Sigmoid colon (tissue), 7 donors: Measurements from ENCODE around the gene KRTAP12-2. TPM values are rescaled to one million over a fixed set of nuclear protein-coding genes. Genes with fewer than 3 reads are reported as not detected.

ENCODE experiments used
- DNase-seq: peaks from one replicate; pipeline ENCODE4 v3.0.0-alpha.2; 2019
- H3K27ac ChIP-seq, 4 donors: fragments of 200-600 bp; sonication (generic); one replicate each; pipeline ENCODE4 v1.5.1; 2016 to 2019; ENCODE audit warnings: mild to moderate bottlenecking in 1 of 4
- H3K27me3 ChIP-seq, 3 donors: fragments of 200-600 bp; sonication (generic); one replicate each; pipeline ENCODE4 v1.5.1; 2019; ENCODE audit warnings: mild to moderate bottlenecking in 1 of 3
- H3K36me3 ChIP-seq, 4 donors: fragments of 200-600 bp; sonication (generic); one replicate each; pipeline ENCODE4 v1.5.1; 2016 to 2019
- H3K4me1 ChIP-seq, 4 donors: fragments of 200-600 bp; sonication (generic); one replicate each; pipeline ENCODE4 v1.5.1; 2017 to 2019
- H3K4me3 ChIP-seq, 4 donors: fragments of 200-600 bp; sonication (generic); one replicate each; pipeline ENCODE4 v1.5.1; 2017 to 2019; ENCODE audit warnings: mild to moderate bottlenecking in 2 of 4, moderate library complexity in 1 of 4
- H3K9me3 ChIP-seq, 4 donors: fragments of 200-600 bp in 3 of 4; sonication (generic) in 3 of 4; one replicate each; pipeline versions ENCODE4 v1.5.1 to v1.6.1; 2013 to 2019
- CTCF ChIP-seq, 4 experiments: fragments of 450-650 bp in 3 of 4; fragments of 200-600 bp in 1 of 4; IDR thresholded peaks; one replicate each; pipeline ENCODE4 v1.5.1; 2016 to 2019; ENCODE audit warnings: antibody characterized with exemption in 4 of 4, mild to moderate bottlenecking in 3 of 4, moderate library complexity in 2 of 4
- EP300 ChIP-seq, 4 donors: sonication (generic); formaldehyde crosslinking; IDR thresholded peaks; one replicate each; pipeline ENCODE4 v1.6.1; 2017; ENCODE audit warnings: antibody characterized with exemption in 4 of 4
- POLR2A ChIP-seq, 2 donors: fragments of 450-650 bp; IDR thresholded peaks; one replicate each; pipeline ENCODE4 v1.6.1; 2016; ENCODE audit warnings: antibody characterized with exemption in 2 of 2, mild to moderate bottlenecking in 2 of 2, moderate library complexity in 2 of 2
- POLR2AphosphoS5 ChIP-seq, 4 donors: sonication (generic); formaldehyde crosslinking; IDR thresholded peaks; one replicate each; pipeline ENCODE4 v1.6.1; 2017; ENCODE audit warnings: antibody characterized with exemption in 4 of 4
- WGBS, 2 donors: extraction: QIAGEN DNeasy Blood & Tissue Kit; methylation state at CpG; one replicate each; pipeline ENCODE4 v1.1.7; 2013; 5-methylcytosine and 5-hydroxymethylcytosine counted together
- intact Hi-C: fragments of 100-400 bp; cut with DNase I; formaldehyde crosslinking; loops from one replicate; pipeline ENCODE4 v1.15.1; 2023
- polyA plus RNA-seq, 3 donors: library from polyadenylated mRNA; stranded (reverse); fragments of 200-250 nt; gene quantifications; one replicate each; pipeline ENCODE4 v1.2.3, GENCODE V29; 2013
- total RNA-seq, 4 donors: library from RNA; depleted of rRNA; stranded (reverse); fragments of >200 nt; gene quantifications; one replicate each; pipeline ENCODE4 v1.1.0, GENCODE V29; 2016
- donor health status: healthy with polysubstance abuse.
- donor health status: Bipolar disorder and iron deficiency.
- donor health status: healthy.

Gene KRTAP12-2
- total and polyA plus RNA-seq, 7 donors = not detected

DNA sequence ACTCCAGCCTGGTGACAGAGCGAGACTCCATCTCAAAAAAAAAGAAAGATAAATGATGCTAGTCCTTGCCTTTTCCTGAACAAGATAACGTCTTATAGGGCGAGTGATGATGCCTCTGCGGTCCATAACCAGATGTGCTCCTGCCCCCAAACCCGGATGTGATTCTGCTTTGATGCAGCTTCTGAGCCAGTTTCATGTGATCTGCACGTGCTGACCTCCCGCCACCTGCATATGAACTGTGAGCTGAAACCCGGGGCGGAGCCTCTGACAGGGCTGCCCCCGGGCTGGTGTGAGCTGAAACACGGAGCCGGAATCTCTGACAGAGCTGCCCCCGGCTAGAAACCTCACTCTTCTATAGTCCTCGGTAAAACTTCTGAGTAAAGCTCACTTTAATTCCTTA is 13.6 kb downstream of the KRTAP12-2 start:
- TF ChIP-seq CTCF (IDR thresholded peaks at IDR 0.05) = no peak
- no peak for TF ChIP-seq POLR2A (IDR thresholded peaks at IDR 0.05)
- TF ChIP-seq POLR2AphosphoS5 (IDR thresholded peaks at IDR 0.05) = no peak
- TF ChIP-seq EP300 (IDR thresholded peaks at IDR 0.05) = no peak
- Histone ChIP-seq H3K9me3 (peaks cover 0 to 4% (median 3%) of the 10 kb centered on the region in 4 donors), H3K36me3 (no peaks in the 10 kb centered on the region), H3K4me3 (no peak overlapping the region), H3K27me3 (peaks cover 0 to 16% (median 4%) of the 10 kb centered on the region in 3 donors), H3K27ac (no peak overlapping the region), H3K4me1 (no peaks in the 10 kb centered on the region)
- intact Hi-C loops = no loop called here
- no peak for DNase-seq
- WGBS, 2 donors = 57 to 71% methylated on average over 14 of the region's 14 CpGs

DNA sequence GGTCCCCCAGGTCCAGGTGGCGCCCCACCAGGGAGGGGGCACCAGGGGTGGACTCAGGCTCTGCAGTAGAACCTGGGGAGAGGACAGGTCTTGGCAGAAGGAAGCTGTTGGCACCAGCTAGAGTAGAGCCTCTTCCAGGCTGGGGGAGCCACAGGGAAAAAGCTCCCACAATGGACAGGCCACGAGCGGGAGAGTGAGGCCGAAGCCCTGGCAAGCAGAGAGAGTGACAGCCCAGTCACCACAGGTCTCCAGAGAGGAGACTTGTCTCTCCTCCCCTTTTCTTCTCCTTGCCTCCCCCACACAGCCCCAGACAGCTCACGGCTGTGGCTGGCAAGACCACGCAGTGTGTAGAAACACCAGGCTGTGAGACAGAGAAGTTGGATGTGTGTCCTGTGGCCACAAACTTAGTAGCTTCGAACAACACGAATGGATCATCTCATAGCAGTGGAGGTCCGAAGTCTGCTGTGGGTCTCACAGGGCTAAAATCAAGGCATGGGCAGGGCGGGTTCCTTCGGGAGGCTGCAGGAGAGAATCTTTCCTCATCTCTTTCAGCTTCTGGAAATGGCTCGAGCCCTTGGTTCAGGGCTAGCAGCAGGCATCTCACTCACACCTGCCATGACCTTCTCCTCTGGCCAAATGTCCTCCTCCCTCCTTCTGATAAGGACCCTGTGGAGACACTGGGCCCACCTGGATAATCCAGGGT is 15.6 kb downstream of the KRTAP12-2 start:
- intact Hi-C loops = no loop called here
- Histone ChIP-seq H3K4me3 (no peak overlapping the region), H3K27ac (no peak overlapping the region), H3K27me3 (peaks cover 0 to 14% (median 10%) of the 10 kb centered on the region in 3 donors), H3K4me1 (no peaks in the 10 kb centered on the region), H3K36me3 (no peaks in the 10 kb centered on the region), H3K9me3 (peaks cover 0 to 1% (median under 1%) of the 10 kb centered on the region in 4 donors)
- TF ChIP-seq EP300 (IDR thresholded peaks at IDR 0.05) (no peak), POLR2AphosphoS5 (IDR thresholded peaks at IDR 0.05) (no peak), CTCF (IDR thresholded peaks at IDR 0.05) (no peak), POLR2A (IDR thresholded peaks at IDR 0.05) (no peak)
- 87 to 89% methylated on average over 12 of the region's 12 CpGs for WGBS, 2 donors
- DNase-seq = no peak

DNA sequence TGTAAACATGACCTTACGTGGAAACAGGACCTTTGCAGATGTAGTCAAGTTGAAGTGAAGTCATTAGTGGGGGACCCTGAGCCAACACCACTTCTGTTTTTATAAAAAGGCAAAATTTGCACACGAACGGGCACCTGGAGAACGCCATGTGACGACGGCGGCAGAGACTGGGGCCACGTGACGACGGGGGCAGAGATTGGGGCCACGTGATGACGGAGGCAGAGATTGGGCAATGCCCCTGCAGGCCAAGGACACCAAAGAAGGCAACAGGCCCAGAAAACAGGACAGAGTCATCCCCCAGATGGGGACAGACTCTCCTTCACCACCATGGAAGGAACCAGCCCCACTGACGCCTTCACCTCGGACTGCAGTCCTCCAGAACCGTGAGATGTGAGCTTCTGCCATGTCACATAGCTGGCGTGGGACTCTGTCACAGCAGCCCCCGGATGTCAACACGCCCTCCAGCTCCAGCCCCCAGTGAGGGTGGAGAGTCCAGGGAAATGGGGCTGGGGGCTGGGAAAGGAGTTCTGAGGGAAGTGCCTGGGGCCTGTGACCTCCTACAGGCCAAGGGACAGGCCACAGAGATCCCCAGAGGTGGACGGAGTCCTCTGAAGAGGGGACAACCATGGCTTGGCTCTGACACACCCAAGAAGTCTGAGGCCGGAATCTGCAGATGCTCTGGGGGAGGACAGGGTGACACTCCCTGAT is 16.3 kb downstream of the KRTAP12-2 start:
- H3K27ac ChIP-seq = no peak overlapping the region
- TF ChIP-seq CTCF (IDR thresholded peaks at IDR 0.05) (no peak), POLR2A (IDR thresholded peaks at IDR 0.05) (no peak), POLR2AphosphoS5 (IDR thresholded peaks at IDR 0.05) (no peak), EP300 (IDR thresholded peaks at IDR 0.05) (no peak)
- no peak overlapping the region for H3K4me3 ChIP-seq
- no peaks in the 10 kb centered on the region for H3K4me1 ChIP-seq
- intact Hi-C loops = no loop called here
- no peaks in the 10 kb centered on the region for H3K9me3 ChIP-seq
- H3K27me3 ChIP-seq = peaks cover 0 to 14% (median 10%) of the 10 kb centered on the region in 3 donors
- H3K36me3 ChIP-seq = no peaks in the 10 kb centered on the region
- DNase-seq = no peak
- WGBS, 2 donors = 88 to 89% methylated on average over 20 of the region's 20 CpGs

GRCh38 chr21:44649521-44650100 is 17.1 kb downstream of the KRTAP12-2 start:
- TF ChIP-seq POLR2A (IDR thresholded peaks at IDR 0.05) (no peak), EP300 (IDR thresholded peaks at IDR 0.05) (no peak), POLR2AphosphoS5 (IDR thresholded peaks at IDR 0.05) (no peak), CTCF (IDR thresholded peaks at IDR 0.05) (no peak)
- no peaks in the 10 kb centered on the region for H3K9me3 ChIP-seq
- 88% methylated on average over 18 of the region's 18 CpGs for WGBS, 2 donors
- intact Hi-C loops = no loop called here
- no peak for DNase-seq
- H3K27me3 ChIP-seq = peaks cover 0 to 14% (median 10%) of the 10 kb centered on the region in 3 donors
- H3K4me3 ChIP-seq = no peak overlapping the region
- H3K36me3 ChIP-seq = no peaks in the 10 kb centered on the region
- no peaks in the 10 kb centered on the region for H3K4me1 ChIP-seq
- H3K27ac ChIP-seq = no peak overlapping the region
